ENCODE data around the gene ATG7. TPM values are rescaled to one million over a fixed set of nuclear protein-coding genes. Genes with fewer than 3 reads are reported as not detected.
A peak's percentile ranks its signal among the peaks of the same experiment; 100 is the strongest.

The ATG7 gene
- total RNA-seq, 1 experiment from 2014 or later = 56.1 TPM

DNA sequence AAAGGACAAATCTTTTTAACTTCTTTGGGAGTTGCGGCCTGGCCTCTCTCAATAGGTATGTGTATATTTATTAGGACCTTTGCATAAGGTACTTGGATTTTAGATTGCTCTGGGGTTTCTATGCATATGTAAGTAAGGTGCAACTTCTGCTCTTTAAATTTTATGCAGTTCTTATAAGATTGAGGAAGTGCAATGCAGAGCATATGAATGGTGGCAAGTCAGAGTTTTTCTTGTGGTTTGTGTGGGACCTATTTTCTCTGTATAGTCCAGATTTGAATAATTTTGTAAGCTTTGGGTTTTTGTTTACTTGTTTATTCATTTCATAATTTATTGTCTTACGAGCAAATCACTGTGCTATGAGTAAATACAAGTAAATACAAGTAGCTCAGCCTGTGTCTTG lies 101.5 kb downstream of the ATG7 start:
- no peaks in the 10 kb centered on the region for H4K20me1 ChIP-seq (ENCODE audit: insufficient read depth)
- ChIA-PET POLR2A (ENCODE audit: unreplicated experiment) (no interaction called here), CTCF (no interaction called here)
- H3K4me2 ChIP-seq = no peak overlapping the region
- H3F3A ChIP-seq (ENCODE audit: insufficient read depth, low read depth) = peaks cover 8% of the 10 kb centered on the region
- H3K79me2 ChIP-seq (ENCODE audit: low read depth) = no peaks in the 10 kb centered on the region
- no peak for DNase-seq
- no TSS peak for BruUV-seq (replicated peaks)
- no peak overlapping the region for H2AFZ ChIP-seq
- no peak overlapping the region for H3K4me3 ChIP-seq
- no peaks in the 10 kb centered on the region for H3K9me3 ChIP-seq (ENCODE audit: insufficient read depth, low read depth)
- peaks cover 14% of the 10 kb centered on the region; the same call in 1 of the 2 replicates for H3K36me3 ChIP-seq (ENCODE audit: low read depth)
- intact Hi-C loops (cut with micrococcal nuclease; ENCODE audit: unreplicated experiment) = loop anchor here (10.0 kb wide), 1 partner anchor 461 kb away; no protein-coding TSS in a partner anchor
- H3K27me3 ChIP-seq (ENCODE audit: insufficient read depth, low read depth) = no peaks in the 10 kb centered on the region
- H3K4me1 ChIP-seq (replicated peaks; ENCODE audit: insufficient read depth) = peaks cover 7% of the 10 kb centered on the region
- H3K27ac ChIP-seq = no peak overlapping the region
- TF ChIP-seq EZH2 (IDR thresholded peaks at IDR 0.05; ENCODE audit: low read depth) (no peak), CTCF (conservative IDR thresholded peaks at IDR 0.05) (no peak)
- no peaks in the 10 kb centered on the region for H3K9me2 ChIP-seq (ENCODE audit: insufficient read depth)

- CTCF ChIA-PET = no interaction called here
- no peak for TF ChIP-seq EZH2 (IDR thresholded peaks at IDR 0.05; ENCODE audit: low read depth)
- TF ChIP-seq CTCF (conservative IDR thresholded peaks at IDR 0.05) = no peak
Measured at GRCh38 chr3:11375333-11376088, 103.3 kb downstream of the ATG7 start.

DNA sequence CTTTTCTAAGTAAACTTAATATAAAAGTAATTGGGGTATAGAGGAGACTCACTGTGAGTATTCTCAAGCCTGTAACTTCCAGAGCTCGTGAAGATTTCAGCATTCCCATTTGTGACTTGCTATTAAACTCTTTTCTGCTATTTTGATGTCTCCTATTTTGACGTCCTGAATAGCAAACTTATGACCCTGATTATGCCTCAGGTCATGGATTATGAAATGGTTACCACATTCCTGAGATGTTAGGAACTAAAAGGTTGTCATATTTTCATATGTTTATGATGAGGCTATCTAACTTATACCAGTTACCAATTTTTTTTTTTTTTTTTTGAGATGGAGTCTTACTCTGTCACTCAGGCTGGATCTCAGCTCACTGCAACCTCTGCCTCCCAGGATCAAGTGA lies 105.5 kb downstream of the ATG7 start:
- Histone ChIP-seq H3F3A (ENCODE audit: insufficient read depth, low read depth) (peaks cover 11% of the 10 kb centered on the region), H2AFZ (no peak overlapping the region), H3K27ac (peak overlapping the region; percentile 47), H3K36me3 (ENCODE audit: low read depth) (peaks cover 27% of the 10 kb centered on the region), H3K9me2 (ENCODE audit: insufficient read depth) (no peaks in the 10 kb centered on the region), H4K20me1 (ENCODE audit: insufficient read depth) (peaks cover 4% of the 10 kb centered on the region; the same call in 1 of the 2 replicates), H3K4me2 (no peak overlapping the region), H3K79me2 (ENCODE audit: low read depth) (no peaks in the 10 kb centered on the region), H3K4me3 (no peak overlapping the region), H3K4me1 (replicated peaks; ENCODE audit: insufficient read depth) (peaks cover 7% of the 10 kb centered on the region), H3K9me3 (ENCODE audit: insufficient read depth, low read depth) (no peaks in the 10 kb centered on the region), H3K27me3 (ENCODE audit: insufficient read depth, low read depth) (no peaks in the 10 kb centered on the region)
- CTCF ChIA-PET = no interaction called here
- peak in 1 of 2 experiments; percentile 61 for DNase-seq
- TF ChIP-seq CTCF (conservative IDR thresholded peaks at IDR 0.05) (no peak), EZH2 (IDR thresholded peaks at IDR 0.05; ENCODE audit: low read depth) (no peak)
- POLR2A ChIA-PET (ENCODE audit: unreplicated experiment) = no interaction called here
- no TSS peak for BruUV-seq (replicated peaks)
- intact Hi-C loops (cut with micrococcal nuclease; ENCODE audit: unreplicated experiment) = loop anchor here (2.0 to 10.0 kb wide), 3 partner anchors 275 to 760 kb away; no protein-coding TSS in a partner anchor

More at GRCh38 chr3:11375333-11376088, 103.3 kb downstream of the ATG7 start:
- H3K79me2 ChIP-seq (ENCODE audit: low read depth) = no peaks in the 10 kb centered on the region
- H2AFZ ChIP-seq = no peak overlapping the region
- H3K27ac ChIP-seq = no peak overlapping the region
- peaks cover 4% of the 10 kb centered on the region; the same call in 1 of the 2 replicates for H4K20me1 ChIP-seq (ENCODE audit: insufficient read depth)
- DNase-seq = no peak
- peaks cover 7% of the 10 kb centered on the region for H3K4me1 ChIP-seq (replicated peaks; ENCODE audit: insufficient read depth)
- H3K36me3 ChIP-seq (ENCODE audit: low read depth) = peaks cover 17% of the 10 kb centered on the region; the same call in 1 of the 2 replicates
- no TSS peak for BruUV-seq (replicated peaks)
- intact Hi-C loops (cut with micrococcal nuclease; ENCODE audit: unreplicated experiment) = loop anchor here (5.0 to 10.0 kb wide), 2 partner anchors 459 to 762 kb away; no protein-coding TSS in a partner anchor
- H3K9me2 ChIP-seq (ENCODE audit: insufficient read depth) = no peaks in the 10 kb centered on the region
- no peaks in the 10 kb centered on the region for H3K27me3 ChIP-seq (ENCODE audit: insufficient read depth, low read depth)
- H3K4me2 ChIP-seq = no peak overlapping the region
- no peaks in the 10 kb centered on the region for H3K9me3 ChIP-seq (ENCODE audit: insufficient read depth, low read depth)
- H3K4me3 ChIP-seq = no peak overlapping the region
- POLR2A ChIA-PET (ENCODE audit: unreplicated experiment) = no interaction called here
- H3F3A ChIP-seq (ENCODE audit: insufficient read depth, low read depth) = peaks cover 11% of the 10 kb centered on the region

Measured in PC-9 (cell line).